Subcutaneous abdominal adipose tissue (tissue), 5 donors: ENCODE results near the gene CLTB.
A peak's percentile ranks its signal among the peaks of the same experiment; 100 is the strongest.

Source experiments
- H3K27ac ChIP-seq: one replicate; pipeline ENCODE4 v1.7.0; 2013; ENCODE audit warnings: low read depth, mild to moderate bottlenecking, inconsistent platforms, low read length, moderate library complexity
- H3K27me3 ChIP-seq, 5 donors: one replicate each; pipeline ENCODE4 v1.7.0; 2013; ENCODE audit warnings: low read length in 5 of 5, inconsistent platforms in 1 of 5; ENCODE audit not compliant: control insufficient read depth in 5 of 5, insufficient read depth in 4 of 5
- H3K36me3 ChIP-seq, 5 donors: one replicate each; pipeline ENCODE4 v1.7.0; 2013; ENCODE audit warnings: low read length in 5 of 5; ENCODE audit not compliant: control insufficient read depth in 5 of 5, insufficient read depth in 5 of 5
- H3K4me1 ChIP-seq, 5 donors: one replicate each; pipeline ENCODE4 v1.7.0; 2013; ENCODE audit warnings: low read length in 5 of 5, mild to moderate bottlenecking in 3 of 5, moderate library complexity in 1 of 5; ENCODE audit not compliant: control insufficient read depth in 5 of 5, insufficient read depth in 5 of 5
- H3K4me3 ChIP-seq, 5 donors: one replicate each; pipeline ENCODE4 v1.7.0; 2013; ENCODE audit warnings: low read length in 5 of 5, low read depth in 1 of 5
- H3K9ac ChIP-seq, 5 donors: one replicate each; pipeline ENCODE4 v1.7.0; 2013; ENCODE audit warnings: low read length in 5 of 5, mild to moderate bottlenecking in 4 of 5, moderate library complexity in 3 of 5
- H3K9me3 ChIP-seq, 5 donors: one replicate each; pipeline ENCODE4 v1.7.0; 2013; ENCODE audit warnings: low read length in 5 of 5; ENCODE audit not compliant: control insufficient read depth in 5 of 5
- donor health status: healthy.
- donor health status: healthy.
- donor health status: healthy.
- donor health status: healthy.
- donor health status: healthy.

The CLTB gene

DNA sequence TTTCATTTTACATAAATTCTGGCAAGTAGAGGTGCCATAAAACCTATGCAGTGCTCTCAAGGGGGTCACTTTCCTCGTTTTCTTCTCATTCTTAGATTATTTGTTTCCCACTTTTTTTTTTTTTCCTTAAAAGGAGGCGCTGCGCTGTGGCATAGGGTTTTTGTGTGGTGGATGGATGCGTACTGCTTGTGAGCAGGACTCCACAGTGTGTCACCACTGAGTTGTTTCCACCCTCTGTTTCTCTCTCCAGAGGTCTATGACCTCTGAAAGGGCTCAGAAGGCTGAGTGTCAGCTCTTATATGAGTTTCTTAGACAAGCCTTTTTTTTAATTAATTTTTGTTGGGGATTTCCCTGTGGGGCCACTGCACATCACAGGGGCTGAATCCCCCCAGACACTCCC lies 13.6 kb upstream of the CLTB start:
- no peaks in the 10 kb centered on the region for H3K36me3 ChIP-seq
- no peaks in the 10 kb centered on the region for H3K9me3 ChIP-seq
- no peaks in the 10 kb centered on the region for H3K27me3 ChIP-seq
- H3K27ac ChIP-seq, result no peak overlapping the region
- no peak overlapping the region for H3K4me3 ChIP-seq
- H3K9ac ChIP-seq, result no peak overlapping the region
- H3K4me1 ChIP-seq, result no peaks in the 10 kb centered on the region

DNA sequence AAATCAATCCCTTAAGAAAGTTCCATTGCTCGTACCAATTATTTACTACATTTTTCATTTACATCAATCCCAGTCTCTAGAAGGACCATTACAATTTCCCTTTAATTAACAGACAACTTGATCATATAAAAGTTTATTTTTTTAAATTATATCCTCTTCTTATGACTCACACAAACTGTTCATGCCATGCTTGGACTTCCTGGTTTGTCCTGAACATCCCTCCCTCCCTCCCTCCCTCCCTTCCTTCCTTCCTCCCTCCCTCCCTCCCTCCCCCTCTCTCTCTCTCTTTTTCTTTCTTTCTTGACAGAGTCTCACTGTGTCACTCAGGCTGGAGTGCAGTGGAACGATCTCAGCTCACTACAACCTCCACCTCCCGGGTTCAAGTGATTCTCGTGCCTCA lies 11.6 kb upstream of the CLTB start:
- Histone ChIP-seq H3K4me3 (no peak overlapping the region), H3K36me3 (no peaks in the 10 kb centered on the region), H3K27ac (no peak overlapping the region), H3K9ac (no peak overlapping the region), H3K4me1 (no peaks in the 10 kb centered on the region), H3K27me3 (no peaks in the 10 kb centered on the region), H3K9me3 (no peaks in the 10 kb centered on the region)

- no peak overlapping the region for H3K27ac ChIP-seq
- no peaks in the 10 kb centered on the region for H3K9me3 ChIP-seq
- H3K4me3 ChIP-seq, result no peak overlapping the region
- no peaks in the 10 kb centered on the region for H3K27me3 ChIP-seq
- no peaks in the 10 kb centered on the region for H3K4me1 ChIP-seq
- no peak overlapping the region for H3K9ac ChIP-seq
- H3K36me3 ChIP-seq, result no peaks in the 10 kb centered on the region
Observed at GRCh38 chr5:176426876-176427275, 10.5 kb upstream of the CLTB start.

- no peak overlapping the region for H3K4me3 ChIP-seq
- no peaks in the 10 kb centered on the region for H3K27me3 ChIP-seq
- H3K9me3 ChIP-seq, result no peaks in the 10 kb centered on the region
- H3K9ac ChIP-seq, result no peak overlapping the region
- no peaks in the 10 kb centered on the region for H3K36me3 ChIP-seq
- no peaks in the 10 kb centered on the region for H3K4me1 ChIP-seq
- H3K27ac ChIP-seq, result no peak overlapping the region
Observed at GRCh38 chr5:176425791-176426190, 9.5 kb upstream of the CLTB start.

DNA sequence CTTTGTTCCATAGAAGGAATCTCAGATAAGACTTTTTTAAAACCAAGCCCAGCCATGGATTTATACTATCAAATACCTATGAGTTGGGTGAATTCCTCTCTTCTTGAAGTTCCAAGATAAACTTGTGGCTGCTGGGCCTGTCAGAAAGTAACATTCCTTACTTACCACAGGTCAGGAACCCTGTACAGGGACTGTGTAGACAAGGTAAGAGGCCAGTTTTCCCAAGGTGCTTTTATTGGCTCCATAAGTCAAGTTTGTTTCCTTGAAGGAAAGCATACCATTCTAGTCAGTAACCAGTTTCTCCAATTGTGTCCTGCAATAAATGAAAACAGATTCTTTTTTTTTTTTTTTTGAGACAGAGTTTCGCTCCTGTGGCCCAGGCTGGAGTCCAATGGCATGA lies 8.8 kb upstream of the CLTB start:
- Histone ChIP-seq H3K27me3 (peaks cover 0 to 2% (median 0%) of the 10 kb centered on the region in 5 donors), H3K4me3 (no peak overlapping the region), H3K36me3 (no peaks in the 10 kb centered on the region), H3K9me3 (no peaks in the 10 kb centered on the region), H3K9ac (no peak overlapping the region), H3K4me1 (no peaks in the 10 kb centered on the region), H3K27ac (no peak overlapping the region)

- Histone ChIP-seq H3K27ac (no peak overlapping the region), H3K9ac (no peak overlapping the region), H3K27me3 (peaks cover 0 to 2% (median 0%) of the 10 kb centered on the region in 5 donors), H3K9me3 (no peaks in the 10 kb centered on the region), H3K4me1 (no peaks in the 10 kb centered on the region), H3K4me3 (no peak overlapping the region), H3K36me3 (no peaks in the 10 kb centered on the region)
Observed at GRCh38 chr5:176424181-176424580, 7.8 kb upstream of the CLTB start.

- peaks cover 0 to 2% (median 0%) of the 10 kb centered on the region in 5 donors for H3K27me3 ChIP-seq
- H3K4me3 ChIP-seq, result no peak overlapping the region
- H3K4me1 ChIP-seq, result peaks cover 3 to 7% (median 6%) of the 10 kb centered on the region in 5 donors
- no peak overlapping the region for H3K9ac ChIP-seq
- H3K27ac ChIP-seq, result no peak overlapping the region
- no peaks in the 10 kb centered on the region for H3K36me3 ChIP-seq
- no peaks in the 10 kb centered on the region for H3K9me3 ChIP-seq
Observed at GRCh38 chr5:176420972-176421544, 4.7 kb upstream of the CLTB start.

- H3K27ac ChIP-seq, result no peak overlapping the region
- H3K9ac ChIP-seq, result no peak overlapping the region
- no peak overlapping the region for H3K4me3 ChIP-seq
- H3K4me1 ChIP-seq, result peaks cover 6 to 16% (median 13%) of the 10 kb centered on the region in 5 donors
- no peaks in the 10 kb centered on the region for H3K9me3 ChIP-seq
- no peaks in the 10 kb centered on the region for H3K36me3 ChIP-seq
- peaks cover 0 to 2% (median 0%) of the 10 kb centered on the region in 5 donors for H3K27me3 ChIP-seq
Observed at GRCh38 chr5:176420086-176420485, 3.7 kb upstream of the CLTB start.

GRCh38 chr5:176418251-176418650 lies 1.9 kb upstream of the CLTB start:
- no peak overlapping the region for H3K9ac ChIP-seq
- peaks cover 8 to 34% (median 32%) of the 10 kb centered on the region in 5 donors for H3K4me1 ChIP-seq
- H3K27me3 ChIP-seq, result peaks cover 0 to 2% (median 0%) of the 10 kb centered on the region in 5 donors
- no peaks in the 10 kb centered on the region for H3K9me3 ChIP-seq
- no peaks in the 10 kb centered on the region for H3K36me3 ChIP-seq
- H3K27ac ChIP-seq, result no peak overlapping the region
- H3K4me3 ChIP-seq, result no peak overlapping the region

GRCh38 chr5:176416965-176417364 lies 626 bp upstream of the CLTB start:
- Histone ChIP-seq H3K9ac (peak overlapping the region; percentile 16 to 67 (median 57)), H3K4me1 (peaks cover 8 to 47% (median 42%) of the 10 kb centered on the region in 5 donors), H3K9me3 (no peaks in the 10 kb centered on the region), H3K27ac (no peak overlapping the region), H3K27me3 (peaks cover 0 to 2% (median 0%) of the 10 kb centered on the region in 5 donors), H3K4me3 (peak overlapping the region in 4 of 5 donors; percentile 52 to 85 (median 66)), H3K36me3 (no peaks in the 10 kb centered on the region)
